ENCODE measurements around the gene INSM1. TPM values are rescaled to one million over a fixed set of nuclear protein-coding genes. Genes with fewer than 3 reads are reported as not detected.

INSM1 gene
- total and polyA plus RNA-seq, 2 donors (not counting 3 experiments of a cell fraction or from before 2014, with no cell fraction given), result not detected

DNA sequence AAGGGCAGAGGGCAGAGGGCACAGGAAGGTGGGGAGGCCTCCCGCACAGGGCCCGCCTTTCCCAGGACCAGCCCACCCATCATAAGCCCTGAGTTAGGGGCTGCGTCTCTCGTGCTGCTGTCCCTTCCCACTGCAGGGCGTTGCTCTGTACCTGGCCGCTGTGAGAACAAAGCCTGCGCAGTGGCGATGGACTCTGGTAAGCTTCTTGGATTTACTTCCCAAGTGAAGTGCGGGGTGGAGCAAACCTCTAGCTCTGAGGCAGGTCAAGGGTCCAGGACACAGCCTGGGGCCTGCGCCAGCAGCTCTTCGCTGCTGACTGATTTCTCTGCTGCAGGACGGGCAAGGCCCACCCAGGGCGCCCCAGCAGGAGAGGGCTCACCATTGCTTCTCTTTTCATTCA is 23.9 kb downstream of the INSM1 start:
- Histone ChIP-seq H3K4me1 (ENCODE audit: control insufficient read depth, extremely low read depth, insufficient read depth, low read length) (no peaks in the 10 kb centered on the region), H2AFZ (ENCODE audit: low read depth, low read length) (no peak overlapping the region), H3K4me2 (ENCODE audit: insufficient read depth, low read length) (no peak overlapping the region), H3K79me2 (ENCODE audit: control insufficient read depth, insufficient read depth, low read length) (no peaks in the 10 kb centered on the region), H3K9me3 (replicated peaks; ENCODE audit: control insufficient read depth, insufficient read depth, low read length) (no peaks in the 10 kb centered on the region), H4K20me1 (replicated peaks; ENCODE audit: control insufficient read depth, extremely low read depth, insufficient read depth, low read length) (no peaks in the 10 kb centered on the region), H3K9me1 (replicated peaks; ENCODE audit: control insufficient read depth, extremely low read depth, insufficient read depth, low read length) (no peaks in the 10 kb centered on the region), H3K9ac (replicated peaks; ENCODE audit: extremely low read depth, insufficient read depth, low read length) (no peak overlapping the region), H3K36me3 (ENCODE audit: control insufficient read depth in 2 of 2, extremely low read depth in 1 of 2, insufficient read depth in 2 of 2, low read length in 2 of 2) (peaks cover 0 to 16% of the 10 kb centered on the region in 2 experiments), H3K4me3 (replicated peaks in 1 of 3; ENCODE audit: insufficient read depth in 1 of 3, low read depth in 1 of 3, low read length in 3 of 3) (no peak overlapping the region), H3K27ac (ENCODE audit: insufficient read depth, low read depth, low read length) (no peak overlapping the region), H3K27me3 (ENCODE audit: control insufficient read depth in 2 of 2, insufficient read depth in 2 of 2, low read length in 2 of 2) (no peaks in the 10 kb centered on the region)
- POLR2A ChIA-PET, result no interaction called here
- dilution Hi-C loops (cut with MboI; ENCODE audit: extremely low pct_ligation_motif_present, low sequenced_read_pairs), result no loop called here
- BruUV-seq (replicated peaks), result no TSS peak
- intact Hi-C loops (cut with micrococcal nuclease), result no loop called here
- no peak for DNase-seq (ENCODE audit: low read depth, low spot score)
- CTCF ChIA-PET, result no interaction called here
- FAIRE-seq, result no peak
- no peak for TF ChIP-seq GATA2 (IDR thresholded peaks at IDR 0.05; ENCODE audit: insufficient read depth, insufficient read length, low read depth, low read length)
- no peak for TF ChIP-seq FOS (IDR thresholded peaks at IDR 0.05; ENCODE audit: borderline replicate concordance, insufficient read depth, low read length)
- no peak for TF ChIP-seq POLR2A (IDR thresholded peaks at IDR 0.05; ENCODE audit: low read depth, low read length)
- TF ChIP-seq, protein P1, sequence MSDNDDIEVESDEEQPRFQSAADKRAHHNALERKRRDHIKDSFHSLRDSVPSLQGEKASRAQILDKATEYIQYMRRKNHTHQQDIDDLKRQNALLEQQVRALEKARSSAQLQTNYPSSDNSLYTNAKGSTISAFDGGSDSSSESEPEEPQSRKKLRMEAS (IDR thresholded peaks at IDR 0.05; ENCODE audit: insufficient read depth, insufficient read length), result no peak
- no peak for TF ChIP-seq EZH2 (IDR thresholded peaks at IDR 0.05; ENCODE audit: borderline replicate concordance, low read depth, low read length, severe bottlenecking)
- TF ChIP-seq JUN (IDR thresholded peaks at IDR 0.05; ENCODE audit: borderline replicate concordance, insufficient read depth, insufficient read length, low read depth), result no peak
- no peak for TF ChIP-seq MYC (IDR thresholded peaks at IDR 0.05; ENCODE audit: low read depth, low read length)
- TF ChIP-seq CTCF (IDR thresholded peaks at IDR 0.05; ENCODE audit: extremely low read depth in 1 of 2, insufficient read depth in 1 of 2, low read depth in 1 of 2, low read length in 2 of 2), result no peak
- TF ChIP-seq POLR2AphosphoS5 (IDR thresholded peaks at IDR 0.05; ENCODE audit: insufficient read depth, low read depth, low read length), result no peak

All from endothelial cell of umbilical vein (primary cell).